ENCODE data around the gene CHRDL1. TPM values are rescaled to one million over a fixed set of nuclear protein-coding genes. Genes with fewer than 3 reads are reported as not detected.

The CHRDL1 gene
- total and polyA plus RNA-seq, 2 donors (not counting 3 experiments of a cell fraction or from before 2014, with no cell fraction given) = not detected

GRCh38 chrX:110734271-110734670 lies 61.3 kb downstream of the CHRDL1 start:
- intact Hi-C loops (cut with micrococcal nuclease) (no loop called here), dilution Hi-C loops (cut with MboI; ENCODE audit: extremely low pct_ligation_motif_present, low sequenced_read_pairs) (no loop called here)
- Histone ChIP-seq H3K36me3 (ENCODE audit: control insufficient read depth in 2 of 2, extremely low read depth in 1 of 2, insufficient read depth in 2 of 2, low read length in 2 of 2) (no peaks in the 10 kb centered on the region), H3K9ac (replicated peaks; ENCODE audit: extremely low read depth, insufficient read depth, low read length) (no peak overlapping the region), H3K9me1 (replicated peaks; ENCODE audit: control insufficient read depth, extremely low read depth, insufficient read depth, low read length) (no peaks in the 10 kb centered on the region), H2AFZ (ENCODE audit: low read depth, low read length) (no peak overlapping the region), H3K9me3 (replicated peaks; ENCODE audit: control insufficient read depth, insufficient read depth, low read length) (no peaks in the 10 kb centered on the region), H3K4me1 (ENCODE audit: control insufficient read depth, extremely low read depth, insufficient read depth, low read length) (no peaks in the 10 kb centered on the region), H3K4me3 (replicated peaks in 1 of 3; ENCODE audit: insufficient read depth in 1 of 3, low read depth in 1 of 3, low read length in 3 of 3) (no peak overlapping the region), H3K4me2 (ENCODE audit: insufficient read depth, low read length) (no peak overlapping the region), H3K79me2 (ENCODE audit: control insufficient read depth, insufficient read depth, low read length) (no peaks in the 10 kb centered on the region), H3K27ac (ENCODE audit: insufficient read depth, low read depth, low read length) (no peak overlapping the region), H3K27me3 (ENCODE audit: control insufficient read depth in 2 of 2, insufficient read depth in 2 of 2, low read length in 2 of 2) (no peaks in the 10 kb centered on the region), H4K20me1 (replicated peaks; ENCODE audit: control insufficient read depth, extremely low read depth, insufficient read depth, low read length) (no peaks in the 10 kb centered on the region)
- ChIA-PET POLR2A (no interaction called here), CTCF (no interaction called here)
- FAIRE-seq (no peak), DNase-seq (ENCODE audit: low read depth, low spot score) (no peak)
- no TSS peak for BruUV-seq (replicated peaks)
- no peak for TF ChIP-seq GATA2 (IDR thresholded peaks at IDR 0.05; ENCODE audit: insufficient read depth, insufficient read length, low read depth, low read length)
- TF ChIP-seq POLR2A (IDR thresholded peaks at IDR 0.05; ENCODE audit: low read depth, low read length) = no peak

DNA sequence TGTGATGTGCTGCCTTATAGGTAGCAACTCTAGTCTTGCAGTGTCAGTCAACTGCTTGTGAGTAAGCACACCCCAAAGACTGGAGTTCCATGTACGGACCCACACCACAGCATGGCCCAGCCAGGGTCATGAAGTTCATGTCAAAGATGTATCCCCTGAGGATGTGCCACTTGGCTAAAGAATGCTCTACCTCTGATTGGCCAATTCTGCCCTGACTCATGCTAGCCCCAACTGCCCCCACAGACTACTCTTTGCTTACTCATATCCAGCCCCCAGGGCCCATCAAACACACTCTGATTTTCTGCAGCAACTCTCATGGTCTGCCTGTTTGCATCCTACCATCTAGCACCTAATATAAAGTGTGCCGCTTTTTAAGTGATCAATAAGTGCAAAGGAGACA lies 62.5 kb downstream of the CHRDL1 start:
- Histone ChIP-seq H3K9me1 (replicated peaks; ENCODE audit: control insufficient read depth, extremely low read depth, insufficient read depth, low read length) (no peaks in the 10 kb centered on the region), H2AFZ (ENCODE audit: low read depth, low read length) (no peak overlapping the region), H3K27me3 (ENCODE audit: control insufficient read depth in 2 of 2, insufficient read depth in 2 of 2, low read length in 2 of 2) (no peaks in the 10 kb centered on the region), H3K4me1 (ENCODE audit: control insufficient read depth, extremely low read depth, insufficient read depth, low read length) (no peaks in the 10 kb centered on the region), H4K20me1 (replicated peaks; ENCODE audit: control insufficient read depth, extremely low read depth, insufficient read depth, low read length) (no peaks in the 10 kb centered on the region), H3K9ac (replicated peaks; ENCODE audit: extremely low read depth, insufficient read depth, low read length) (no peak overlapping the region), H3K36me3 (ENCODE audit: control insufficient read depth in 2 of 2, extremely low read depth in 1 of 2, insufficient read depth in 2 of 2, low read length in 2 of 2) (no peaks in the 10 kb centered on the region), H3K9me3 (replicated peaks; ENCODE audit: control insufficient read depth, insufficient read depth, low read length) (no peaks in the 10 kb centered on the region), H3K27ac (ENCODE audit: insufficient read depth, low read depth, low read length) (no peak overlapping the region), H3K4me2 (ENCODE audit: insufficient read depth, low read length) (no peak overlapping the region), H3K79me2 (ENCODE audit: control insufficient read depth, insufficient read depth, low read length) (no peaks in the 10 kb centered on the region), H3K4me3 (replicated peaks in 1 of 3; ENCODE audit: insufficient read depth in 1 of 3, low read depth in 1 of 3, low read length in 3 of 3) (no peak overlapping the region)
- BruUV-seq (replicated peaks) = no TSS peak
- no peak for TF ChIP-seq POLR2AphosphoS5 (IDR thresholded peaks at IDR 0.05; ENCODE audit: insufficient read depth, low read depth, low read length)
- no peak for TF ChIP-seq MYC (IDR thresholded peaks at IDR 0.05; ENCODE audit: low read depth, low read length)
- TF ChIP-seq, protein P1, sequence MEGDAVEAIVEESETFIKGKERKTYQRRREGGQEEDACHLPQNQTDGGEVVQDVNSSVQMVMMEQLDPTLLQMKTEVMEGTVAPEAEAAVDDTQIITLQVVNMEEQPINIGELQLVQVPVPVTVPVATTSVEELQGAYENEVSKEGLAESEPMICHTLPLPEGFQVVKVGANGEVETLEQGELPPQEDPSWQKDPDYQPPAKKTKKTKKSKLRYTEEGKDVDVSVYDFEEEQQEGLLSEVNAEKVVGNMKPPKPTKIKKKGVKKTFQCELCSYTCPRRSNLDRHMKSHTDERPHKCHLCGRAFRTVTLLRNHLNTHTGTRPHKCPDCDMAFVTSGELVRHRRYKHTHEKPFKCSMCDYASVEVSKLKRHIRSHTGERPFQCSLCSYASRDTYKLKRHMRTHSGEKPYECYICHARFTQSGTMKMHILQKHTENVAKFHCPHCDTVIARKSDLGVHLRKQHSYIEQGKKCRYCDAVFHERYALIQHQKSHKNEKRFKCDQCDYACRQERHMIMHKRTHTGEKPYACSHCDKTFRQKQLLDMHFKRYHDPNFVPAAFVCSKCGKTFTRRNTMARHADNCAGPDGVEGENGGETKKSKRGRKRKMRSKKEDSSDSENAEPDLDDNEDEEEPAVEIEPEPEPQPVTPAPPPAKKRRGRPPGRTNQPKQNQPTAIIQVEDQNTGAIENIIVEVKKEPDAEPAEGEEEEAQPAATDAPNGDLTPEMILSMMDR (IDR thresholded peaks at IDR 0.05; ENCODE audit: extremely low read depth in 1 of 2, insufficient read depth in 1 of 2, low read depth in 1 of 2, low read length in 2 of 2) = no peak
- TF ChIP-seq, protein P2, sequence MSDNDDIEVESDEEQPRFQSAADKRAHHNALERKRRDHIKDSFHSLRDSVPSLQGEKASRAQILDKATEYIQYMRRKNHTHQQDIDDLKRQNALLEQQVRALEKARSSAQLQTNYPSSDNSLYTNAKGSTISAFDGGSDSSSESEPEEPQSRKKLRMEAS (IDR thresholded peaks at IDR 0.05; ENCODE audit: insufficient read depth, insufficient read length) = no peak
- no peak for TF ChIP-seq FOS (IDR thresholded peaks at IDR 0.05; ENCODE audit: borderline replicate concordance, insufficient read depth, low read length)
- no peak for TF ChIP-seq JUN (IDR thresholded peaks at IDR 0.05; ENCODE audit: borderline replicate concordance, insufficient read depth, insufficient read length, low read depth)
- TF ChIP-seq GATA2 (IDR thresholded peaks at IDR 0.05; ENCODE audit: insufficient read depth, insufficient read length, low read depth, low read length) = no peak
- FAIRE-seq (no peak), DNase-seq (ENCODE audit: low read depth, low spot score) (no peak)
- ChIA-PET CTCF (no interaction called here), POLR2A (no interaction called here)
- dilution Hi-C loops (cut with MboI; ENCODE audit: extremely low pct_ligation_motif_present, low sequenced_read_pairs) (no loop called here), intact Hi-C loops (cut with micrococcal nuclease) (no loop called here)

Data from endothelial cell of umbilical vein (primary cell).